ENCODE results near the gene BMP2K. TPM values are rescaled to one million over a fixed set of nuclear protein-coding genes. Genes with fewer than 3 reads are reported as not detected.

BMP2K gene
- 11.4 and 25.2 TPM in 2 replicates for total RNA-seq

DNA sequence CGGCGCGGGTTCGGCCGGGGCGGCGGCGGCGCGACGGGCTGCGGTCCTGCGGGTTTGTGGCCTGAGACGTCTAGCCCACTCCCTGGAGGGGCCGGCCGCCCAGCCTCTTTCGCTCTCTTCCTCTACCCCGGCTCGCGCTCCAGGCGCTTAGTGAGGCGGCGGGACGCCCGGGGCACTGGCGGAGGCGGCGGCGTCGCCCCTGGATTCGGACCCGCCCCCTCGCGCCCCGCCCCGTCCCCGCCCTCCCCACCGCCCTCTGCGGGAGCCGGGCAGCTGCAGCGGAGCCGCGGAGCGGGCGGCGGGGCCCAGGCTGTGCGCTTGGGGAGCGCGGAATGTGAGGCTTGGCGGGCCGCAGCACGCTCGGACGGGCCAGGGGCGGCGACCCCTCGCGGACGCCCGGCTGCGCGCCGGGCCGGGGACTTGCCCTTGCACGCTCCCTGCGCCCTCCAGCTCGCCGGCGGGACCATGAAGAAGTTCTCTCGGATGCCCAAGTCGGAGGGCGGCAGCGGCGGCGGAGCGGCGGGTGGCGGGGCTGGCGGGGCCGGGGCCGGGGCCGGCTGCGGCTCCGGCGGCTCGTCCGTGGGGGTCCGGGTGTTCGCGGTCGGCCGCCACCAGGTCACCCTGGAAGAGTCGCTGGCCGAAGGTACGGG lies at the start of gene BMP2K:
TSS of gene BMP2K (plus strand) at position 272 of the 650 bp plus-strand sequence. CDS start at position 466, 194 bp downstream.

GRCh38 chr4:78938868-78939666 lies 162.9 kb downstream of the BMP2K start, which contains the start of gene PAQR3:
TSS of gene PAQR3 (minus strand) at chr4:78939438. CDS start at chr4:78939224, 214 bp downstream.

Other genes with a start within 250 kb of the BMP2K start
- gene ANXA3, start 224.6 kb upstream of the BMP2K start, total RNA-seq: 125 and 187 TPM in 2 replicates
- 12.9 and 13.5 TPM in 2 replicates for gene PAQR3, start 163.1 kb downstream of the BMP2K start, total RNA-seq